Body of pancreas (tissue), 4 donors: ENCODE results near the gene EXOC3. TPM values are rescaled to one million over a fixed set of nuclear protein-coding genes. Genes with fewer than 3 reads are reported as not detected.
A peak's percentile ranks its signal among the peaks of the same experiment; 100 is the strongest.

ENCODE experiments used
- ATAC-seq: fragments of 150-250 bp; one replicate; pipeline ENCODE4 v1.9.1; 2016
- DNase-seq, 4 donors: peaks; one replicate each; pipeline ENCODE4 v3.0.0-alpha.2; 2019
- H3K27ac ChIP-seq, 4 donors: fragments of 200-600 bp; sonication (generic); 1 replicate in 3 of 4; 2 replicates in 1 of 4; pipeline versions ENCODE4 v1.5.1 to v1.6.1; 2016 to 2019; ENCODE audit warnings: mild to moderate bottlenecking in 1 of 4, mixed read lengths in 1 of 4, moderate library complexity in 1 of 4
- H3K27me3 ChIP-seq, 2 donors: fragments of 200-600 bp; sonication (generic); one replicate each; pipeline ENCODE4 v1.6.0; 2016; ENCODE audit warnings: mild to moderate bottlenecking in 1 of 2
- H3K36me3 ChIP-seq, 2 donors: fragments of 200-600 bp; sonication (generic); replicated peaks in 1 of 2; 2 replicates each; pipeline ENCODE4 v1.5.1; 2016; ENCODE audit warnings: low read depth in 2 of 2; ENCODE audit not compliant: insufficient read depth in 1 of 2
- H3K4me1 ChIP-seq: fragments of 200-600 bp; sonication (generic); one replicate; pipeline ENCODE4 v1.6.0; 2016
- H3K4me3 ChIP-seq, 2 donors: fragments of 200-600 bp; sonication (generic); 1 replicate in 1 of 2; 2 replicates in 1 of 2; pipeline ENCODE4 v1.5.1; 2016 to 2019
- H3K9me3 ChIP-seq, 3 donors: fragments of 200-600 bp; sonication (generic); 1 replicate in 2 of 3; 2 replicates in 1 of 3; pipeline ENCODE4 v1.5.1; 2016
- CTCF ChIP-seq, 7 experiments: fragments of 450-650 bp in 4 of 7; fragments of 200-600 bp in 3 of 7; sonication (generic) in 3 of 7; IDR thresholded peaks; one replicate each; pipeline ENCODE4 v1.5.1; 2016 to 2019; ENCODE audit warnings: antibody characterized with exemption in 7 of 7
- POLR2A ChIP-seq, 3 donors: fragments of 450-650 bp; IDR thresholded peaks; one replicate each; pipeline ENCODE4 v1.6.1; 2016; ENCODE audit warnings: antibody characterized with exemption in 3 of 3, mild to moderate bottlenecking in 2 of 3
- WGBS, 2 donors: methylation state at CpG; one replicate each; pipeline ENCODE4 v1.1.5; 2017; 5-methylcytosine and 5-hydroxymethylcytosine counted together
- intact Hi-C: fragments of 100-400 bp; cut with DNase I; formaldehyde crosslinking; loops from one replicate; pipeline ENCODE4 v1.15.1; 2023
- total RNA-seq, 2 donors: library from RNA; depleted of rRNA; stranded (reverse); fragments of >200 nt; gene quantifications; one replicate each; pipeline ENCODE4 v1.1.0, GENCODE V29; 2016

Gene EXOC3
- total RNA-seq, 2 donors from 2014 or later, result 32.2 to 79.1 TPM

GRCh38 chr5:451587-452458 is 8.8 kb downstream of the EXOC3 start:
- no peak for ATAC-seq
- TF ChIP-seq CTCF (IDR thresholded peaks at IDR 0.05), result no peak
- no peak for TF ChIP-seq POLR2A (IDR thresholded peaks at IDR 0.05)
- H3K4me3 ChIP-seq, result no peak overlapping the region
- H3K9me3 ChIP-seq, result peaks cover 0 to 9% (median 0%) of the 10 kb centered on the region in 3 donors
- WGBS, 2 donors, result 86 to 97% methylated on average over 5 of the region's 5 CpGs
- peaks cover 0 to 35% of the 10 kb centered on the region in 2 donors for H3K36me3 ChIP-seq
- no peaks in the 10 kb centered on the region for H3K27me3 ChIP-seq
- intact Hi-C loops, result no loop called here
- H3K27ac ChIP-seq, result no peak overlapping the region
- no peak for DNase-seq
- no peaks in the 10 kb centered on the region for H3K4me1 ChIP-seq

GRCh38 chr5:452978-453710 is 10.2 kb downstream of the EXOC3 start:
- Histone ChIP-seq H3K4me3 (no peak overlapping the region), H3K9me3 (peaks cover 0 to 9% (median 0%) of the 10 kb centered on the region in 3 donors), H3K4me1 (peaks cover 2% of the 10 kb centered on the region), H3K27me3 (no peaks in the 10 kb centered on the region), H3K27ac (no peak overlapping the region), H3K36me3 (peaks cover 0 to 31% of the 10 kb centered on the region in 2 donors)
- DNase-seq, result peak in 1 of 4 donors; percentile 5
- intact Hi-C loops, result no loop called here
- ATAC-seq, result no peak
- 96 to 99% methylated on average over 8 to 17 of the region's 17 CpGs for WGBS, 2 donors
- TF ChIP-seq CTCF (IDR thresholded peaks at IDR 0.05) (no peak), POLR2A (IDR thresholded peaks at IDR 0.05) (no peak)

DNA sequence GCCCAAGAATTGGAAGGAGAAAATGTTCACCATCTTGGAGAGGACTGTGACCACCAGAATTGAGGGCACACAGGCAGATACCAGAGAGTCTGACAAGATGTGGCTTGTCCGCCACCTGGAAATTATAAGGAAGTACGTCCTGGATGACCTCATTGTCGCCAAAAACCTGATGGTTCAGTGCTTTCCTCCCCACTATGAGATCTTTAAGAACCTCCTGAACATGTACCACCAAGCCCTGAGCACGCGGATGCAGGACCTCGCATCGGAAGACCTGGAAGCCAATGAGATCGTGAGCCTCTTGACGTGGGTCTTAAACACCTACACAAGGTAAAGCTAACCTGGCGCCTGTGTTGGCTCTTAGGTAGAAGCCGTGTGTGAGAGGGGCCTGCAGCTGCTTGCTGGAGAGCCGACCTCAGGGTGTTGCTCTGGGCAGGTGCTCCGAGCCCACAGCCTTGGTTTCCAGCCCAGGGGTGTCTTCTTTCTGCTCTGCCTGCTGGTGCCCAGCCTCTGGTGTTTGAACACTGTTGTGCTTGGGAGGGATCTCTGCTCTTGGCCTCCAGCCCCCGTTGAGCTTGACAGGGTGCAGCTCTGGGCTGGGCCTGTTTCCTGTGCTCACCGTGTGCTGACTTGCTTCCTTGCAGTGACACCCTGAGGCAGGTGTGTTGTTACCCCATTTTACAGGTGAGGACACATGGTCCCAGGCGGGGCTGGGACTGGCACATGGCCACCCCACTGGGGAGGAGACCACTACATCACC is 10.9 kb downstream of the EXOC3 start:
- H3K27ac ChIP-seq, result no peak overlapping the region
- peak in 1 of 4 donors; percentile 9 for DNase-seq
- 87 to 91% methylated on average over 12 to 16 of the region's 16 CpGs for WGBS, 2 donors

GRCh38 chr5:454936-455335 is 12.0 kb downstream of the EXOC3 start:
- DNase-seq, result peak in 1 of 4 donors; percentile 7
- no peak for ATAC-seq
- peaks cover 0 to 9% (median 0%) of the 10 kb centered on the region in 3 donors for H3K9me3 ChIP-seq
- intact Hi-C loops, result no loop called here
- peaks cover 0 to 25% of the 10 kb centered on the region in 2 donors for H3K36me3 ChIP-seq
- H3K27ac ChIP-seq, result no peak overlapping the region
- TF ChIP-seq CTCF (IDR thresholded peaks at IDR 0.05) (no peak), POLR2A (IDR thresholded peaks at IDR 0.05) (no peak)
- no peak overlapping the region for H3K4me3 ChIP-seq
- WGBS, 2 donors, result 75 to 91% methylated on average over 11 of the region's 11 CpGs
- H3K27me3 ChIP-seq, result no peaks in the 10 kb centered on the region
- H3K4me1 ChIP-seq, result peaks cover 11% of the 10 kb centered on the region

More for the DNA sequence above, 10.9 kb downstream of the EXOC3 start:
- no peak for TF ChIP-seq CTCF (IDR thresholded peaks at IDR 0.05)
- TF ChIP-seq POLR2A (IDR thresholded peaks at IDR 0.05), result no peak
- ATAC-seq, result no peak
- Histone ChIP-seq H3K9me3 (peaks cover 0 to 9% (median 0%) of the 10 kb centered on the region in 3 donors), H3K27me3 (no peaks in the 10 kb centered on the region), H3K4me1 (peaks cover 10% of the 10 kb centered on the region), H3K36me3 (peaks cover 0 to 25% of the 10 kb centered on the region in 2 donors), H3K4me3 (no peak overlapping the region)
- intact Hi-C loops, result no loop called here
